ENCODE data around the gene UGT3A1. TPM values are rescaled to one million over a fixed set of nuclear protein-coding genes. Genes with fewer than 3 reads are reported as not detected.

Gene UGT3A1
- total and polyA plus RNA-seq, 2 experiments from 2014 or later = 1.6 to 3.1 TPM

DNA sequence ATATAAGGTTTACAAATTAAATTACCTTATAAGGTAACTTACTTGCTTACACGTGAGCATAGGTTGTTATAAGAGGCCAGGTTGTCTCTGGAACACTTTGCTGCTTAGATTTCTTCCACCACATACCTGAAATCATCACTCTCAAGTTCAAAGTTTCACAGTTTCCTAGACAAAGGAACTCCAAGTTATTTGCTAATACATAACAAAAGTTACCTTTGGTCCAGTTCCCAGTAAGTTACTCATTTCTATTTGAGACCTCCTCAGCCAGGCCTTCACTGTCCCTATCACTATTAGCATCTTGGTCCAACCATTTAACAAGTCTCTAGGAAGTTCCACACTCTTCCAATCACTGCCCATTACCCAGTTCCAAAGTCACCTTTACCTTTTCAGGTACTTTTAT lies 18.5 kb upstream of the UGT3A1 start:
- Mint-ChIP-seq H3K27me3 (ENCODE audit: insufficient read depth, low read depth, poor library complexity) (peaks cover 2% of the 10 kb centered on the region), H3K4me3 (no peak overlapping the region), H3K36me3 (ENCODE audit: low read depth) (peaks cover 32% of the 10 kb centered on the region; the same call in 2 of the 3 replicates), H3K9me3 (peaks cover 61% of the 10 kb centered on the region), H3K4me1 (no peaks in the 10 kb centered on the region), H3K27ac (no peak overlapping the region)
- Histone ChIP-seq H3K9me2 (ENCODE audit: insufficient read depth) (peaks cover 3% of the 10 kb centered on the region; the same call in 1 of the 2 replicates), H3K27me3 (ENCODE audit: insufficient read depth) (no peaks in the 10 kb centered on the region), H3K4me2 (no peak overlapping the region), H3K36me3 (ENCODE audit: insufficient read depth) (peaks cover 3% of the 10 kb centered on the region; the same call in 1 of the 2 replicates), H2AFZ (no peak overlapping the region), H3K27ac (ENCODE audit: low read depth) (no peak overlapping the region), H3F3A (replicated peaks; ENCODE audit: low read depth) (no peaks in the 10 kb centered on the region), H3K79me2 (replicated peaks; ENCODE audit: insufficient read depth) (no peaks in the 10 kb centered on the region), H3K4me1 (ENCODE audit: insufficient read depth) (no peaks in the 10 kb centered on the region), H4K20me1 (replicated peaks; ENCODE audit: insufficient read depth) (no peaks in the 10 kb centered on the region), H3K4me3 (no peak overlapping the region)
- ATAC-seq (no peak), DNase-seq (ENCODE audit: low spot score) (no peak)
- TF ChIP-seq, protein P1, sequence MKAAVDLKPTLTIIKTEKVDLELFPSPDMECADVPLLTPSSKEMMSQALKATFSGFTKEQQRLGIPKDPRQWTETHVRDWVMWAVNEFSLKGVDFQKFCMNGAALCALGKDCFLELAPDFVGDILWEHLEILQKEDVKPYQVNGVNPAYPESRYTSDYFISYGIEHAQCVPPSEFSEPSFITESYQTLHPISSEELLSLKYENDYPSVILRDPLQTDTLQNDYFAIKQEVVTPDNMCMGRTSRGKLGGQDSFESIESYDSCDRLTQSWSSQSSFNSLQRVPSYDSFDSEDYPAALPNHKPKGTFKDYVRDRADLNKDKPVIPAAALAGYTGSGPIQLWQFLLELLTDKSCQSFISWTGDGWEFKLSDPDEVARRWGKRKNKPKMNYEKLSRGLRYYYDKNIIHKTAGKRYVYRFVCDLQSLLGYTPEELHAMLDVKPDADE (IDR thresholded peaks at IDR 0.05) = no peak
- TF ChIP-seq, protein P2, sequence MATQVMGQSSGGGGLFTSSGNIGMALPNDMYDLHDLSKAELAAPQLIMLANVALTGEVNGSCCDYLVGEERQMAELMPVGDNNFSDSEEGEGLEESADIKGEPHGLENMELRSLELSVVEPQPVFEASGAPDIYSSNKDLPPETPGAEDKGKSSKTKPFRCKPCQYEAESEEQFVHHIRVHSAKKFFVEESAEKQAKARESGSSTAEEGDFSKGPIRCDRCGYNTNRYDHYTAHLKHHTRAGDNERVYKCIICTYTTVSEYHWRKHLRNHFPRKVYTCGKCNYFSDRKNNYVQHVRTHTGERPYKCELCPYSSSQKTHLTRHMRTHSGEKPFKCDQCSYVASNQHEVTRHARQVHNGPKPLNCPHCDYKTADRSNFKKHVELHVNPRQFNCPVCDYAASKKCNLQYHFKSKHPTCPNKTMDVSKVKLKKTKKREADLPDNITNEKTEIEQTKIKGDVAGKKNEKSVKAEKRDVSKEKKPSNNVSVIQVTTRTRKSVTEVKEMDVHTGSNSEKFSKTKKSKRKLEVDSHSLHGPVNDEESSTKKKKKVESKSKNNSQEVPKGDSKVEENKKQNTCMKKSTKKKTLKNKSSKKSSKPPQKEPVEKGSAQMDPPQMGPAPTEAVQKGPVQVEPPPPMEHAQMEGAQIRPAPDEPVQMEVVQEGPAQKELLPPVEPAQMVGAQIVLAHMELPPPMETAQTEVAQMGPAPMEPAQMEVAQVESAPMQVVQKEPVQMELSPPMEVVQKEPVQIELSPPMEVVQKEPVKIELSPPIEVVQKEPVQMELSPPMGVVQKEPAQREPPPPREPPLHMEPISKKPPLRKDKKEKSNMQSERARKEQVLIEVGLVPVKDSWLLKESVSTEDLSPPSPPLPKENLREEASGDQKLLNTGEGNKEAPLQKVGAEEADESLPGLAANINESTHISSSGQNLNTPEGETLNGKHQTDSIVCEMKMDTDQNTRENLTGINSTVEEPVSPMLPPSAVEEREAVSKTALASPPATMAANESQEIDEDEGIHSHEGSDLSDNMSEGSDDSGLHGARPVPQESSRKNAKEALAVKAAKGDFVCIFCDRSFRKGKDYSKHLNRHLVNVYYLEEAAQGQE (IDR thresholded peaks at IDR 0.05; ENCODE audit: unreplicated experiment) = no peak
- TF ChIP-seq POLR2AphosphoS5 (IDR thresholded peaks at IDR 0.05; ENCODE audit: low read depth) (no peak), CREB1 (CRISPR knock-in tag; IDR thresholded peaks at IDR 0.05; ENCODE audit: low read depth) (no peak), STAT1 (IDR thresholded peaks at IDR 0.05; ENCODE audit: unreplicated experiment) (no peak), ZNF331 (CRISPR knock-in tag; IDR thresholded peaks at IDR 0.05; ENCODE audit: low read depth) (no peak), NANOG (IDR thresholded peaks at IDR 0.05; ENCODE audit: borderline replicate concordance) (no peak), ZNF114 (CRISPR knock-in tag; IDR thresholded peaks at IDR 0.05) (no peak), EZH2phosphoT487 (IDR thresholded peaks at IDR 0.05; ENCODE audit: unreplicated experiment) (no peak), EZH2 (IDR thresholded peaks at IDR 0.05; ENCODE audit: low read depth, unreplicated experiment) (no peak), JUNB (IDR thresholded peaks at IDR 0.05; ENCODE audit: unreplicated experiment) (no peak)
- TF ChIP-seq, protein P3, sequence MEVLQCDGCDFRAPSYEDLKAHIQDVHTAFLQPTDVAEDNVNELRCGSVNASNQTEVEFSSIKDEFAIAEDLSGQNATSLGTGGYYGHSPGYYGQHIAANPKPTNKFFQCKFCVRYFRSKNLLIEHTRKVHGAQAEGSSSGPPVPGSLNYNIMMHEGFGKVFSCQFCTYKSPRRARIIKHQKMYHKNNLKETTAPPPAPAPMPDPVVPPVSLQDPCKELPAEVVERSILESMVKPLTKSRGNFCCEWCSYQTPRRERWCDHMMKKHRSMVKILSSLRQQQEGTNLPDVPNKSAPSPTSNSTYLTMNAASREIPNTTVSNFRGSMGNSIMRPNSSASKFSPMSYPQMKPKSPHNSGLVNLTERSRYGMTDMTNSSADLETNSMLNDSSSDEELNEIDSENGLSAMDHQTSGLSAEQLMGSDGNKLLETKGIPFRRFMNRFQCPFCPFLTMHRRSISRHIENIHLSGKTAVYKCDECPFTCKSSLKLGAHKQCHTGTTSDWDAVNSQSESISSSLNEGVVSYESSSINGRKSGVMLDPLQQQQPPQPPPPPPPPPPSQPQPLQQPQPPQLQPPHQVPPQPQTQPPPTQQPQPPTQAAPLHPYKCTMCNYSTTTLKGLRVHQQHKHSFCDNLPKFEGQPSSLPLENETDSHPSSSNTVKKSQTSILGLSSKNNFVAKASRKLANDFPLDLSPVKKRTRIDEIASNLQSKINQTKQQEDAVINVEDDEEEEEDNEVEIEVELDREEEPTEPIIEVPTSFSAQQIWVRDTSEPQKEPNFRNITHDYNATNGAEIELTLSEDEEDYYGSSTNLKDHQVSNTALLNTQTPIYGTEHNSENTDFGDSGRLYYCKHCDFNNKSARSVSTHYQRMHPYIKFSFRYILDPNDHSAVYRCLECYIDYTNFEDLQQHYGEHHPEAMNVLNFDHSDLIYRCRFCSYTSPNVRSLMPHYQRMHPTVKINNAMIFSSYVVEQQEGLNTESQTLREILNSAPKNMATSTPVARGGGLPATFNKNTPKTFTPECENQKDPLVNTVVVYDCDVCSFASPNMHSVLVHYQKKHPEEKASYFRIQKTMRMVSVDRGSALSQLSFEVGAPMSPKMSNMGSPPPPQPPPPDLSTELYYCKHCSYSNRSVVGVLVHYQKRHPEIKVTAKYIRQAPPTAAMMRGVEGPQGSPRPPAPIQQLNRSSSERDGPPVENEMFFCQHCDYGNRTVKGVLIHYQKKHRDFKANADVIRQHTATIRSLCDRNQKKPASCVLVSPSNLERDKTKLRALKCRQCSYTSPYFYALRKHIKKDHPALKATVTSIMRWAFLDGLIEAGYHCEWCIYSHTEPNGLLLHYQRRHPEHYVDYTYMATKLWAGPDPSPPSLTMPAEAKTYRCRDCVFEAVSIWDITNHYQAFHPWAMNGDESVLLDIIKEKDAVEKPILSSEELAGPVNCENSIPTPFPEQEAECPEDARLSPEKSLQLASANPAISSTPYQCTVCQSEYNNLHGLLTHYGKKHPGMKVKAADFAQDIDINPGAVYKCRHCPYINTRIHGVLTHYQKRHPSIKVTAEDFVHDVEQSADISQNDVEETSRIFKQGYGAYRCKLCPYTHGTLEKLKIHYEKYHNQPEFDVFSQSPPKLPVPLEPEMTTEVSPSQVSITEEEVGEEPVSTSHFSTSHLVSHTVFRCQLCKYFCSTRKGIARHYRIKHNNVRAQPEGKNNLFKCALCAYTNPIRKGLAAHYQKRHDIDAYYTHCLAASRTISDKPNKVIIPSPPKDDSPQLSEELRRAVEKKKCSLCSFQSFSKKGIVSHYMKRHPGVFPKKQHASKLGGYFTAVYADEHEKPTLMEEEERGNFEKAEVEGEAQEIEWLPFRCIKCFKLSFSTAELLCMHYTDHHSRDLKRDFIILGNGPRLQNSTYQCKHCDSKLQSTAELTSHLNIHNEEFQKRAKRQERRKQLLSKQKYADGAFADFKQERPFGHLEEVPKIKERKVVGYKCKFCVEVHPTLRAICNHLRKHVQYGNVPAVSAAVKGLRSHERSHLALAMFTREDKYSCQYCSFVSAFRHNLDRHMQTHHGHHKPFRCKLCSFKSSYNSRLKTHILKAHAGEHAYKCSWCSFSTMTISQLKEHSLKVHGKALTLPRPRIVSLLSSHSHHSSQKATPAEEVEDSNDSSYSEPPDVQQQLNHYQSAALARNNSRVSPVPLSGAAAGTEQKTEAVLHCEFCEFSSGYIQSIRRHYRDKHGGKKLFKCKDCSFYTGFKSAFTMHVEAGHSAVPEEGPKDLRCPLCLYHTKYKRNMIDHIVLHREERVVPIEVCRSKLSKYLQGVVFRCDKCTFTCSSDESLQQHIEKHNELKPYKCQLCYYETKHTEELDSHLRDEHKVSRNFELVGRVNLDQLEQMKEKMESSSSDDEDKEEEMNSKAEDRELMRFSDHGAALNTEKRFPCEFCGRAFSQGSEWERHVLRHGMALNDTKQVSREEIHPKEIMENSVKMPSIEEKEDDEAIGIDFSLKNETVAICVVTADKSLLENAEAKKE (CRISPR knock-in tag; IDR thresholded peaks at IDR 0.05) = no peak
- TF ChIP-seq, protein P4, sequence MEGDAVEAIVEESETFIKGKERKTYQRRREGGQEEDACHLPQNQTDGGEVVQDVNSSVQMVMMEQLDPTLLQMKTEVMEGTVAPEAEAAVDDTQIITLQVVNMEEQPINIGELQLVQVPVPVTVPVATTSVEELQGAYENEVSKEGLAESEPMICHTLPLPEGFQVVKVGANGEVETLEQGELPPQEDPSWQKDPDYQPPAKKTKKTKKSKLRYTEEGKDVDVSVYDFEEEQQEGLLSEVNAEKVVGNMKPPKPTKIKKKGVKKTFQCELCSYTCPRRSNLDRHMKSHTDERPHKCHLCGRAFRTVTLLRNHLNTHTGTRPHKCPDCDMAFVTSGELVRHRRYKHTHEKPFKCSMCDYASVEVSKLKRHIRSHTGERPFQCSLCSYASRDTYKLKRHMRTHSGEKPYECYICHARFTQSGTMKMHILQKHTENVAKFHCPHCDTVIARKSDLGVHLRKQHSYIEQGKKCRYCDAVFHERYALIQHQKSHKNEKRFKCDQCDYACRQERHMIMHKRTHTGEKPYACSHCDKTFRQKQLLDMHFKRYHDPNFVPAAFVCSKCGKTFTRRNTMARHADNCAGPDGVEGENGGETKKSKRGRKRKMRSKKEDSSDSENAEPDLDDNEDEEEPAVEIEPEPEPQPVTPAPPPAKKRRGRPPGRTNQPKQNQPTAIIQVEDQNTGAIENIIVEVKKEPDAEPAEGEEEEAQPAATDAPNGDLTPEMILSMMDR (conservative IDR thresholded peaks at IDR 0.05; ENCODE audit: low read depth in 2 of 2) = no peak

Measured in GM23338 (cell line).